ENCODE results near the gene IL2RA.

The IL2RA gene

DNA sequence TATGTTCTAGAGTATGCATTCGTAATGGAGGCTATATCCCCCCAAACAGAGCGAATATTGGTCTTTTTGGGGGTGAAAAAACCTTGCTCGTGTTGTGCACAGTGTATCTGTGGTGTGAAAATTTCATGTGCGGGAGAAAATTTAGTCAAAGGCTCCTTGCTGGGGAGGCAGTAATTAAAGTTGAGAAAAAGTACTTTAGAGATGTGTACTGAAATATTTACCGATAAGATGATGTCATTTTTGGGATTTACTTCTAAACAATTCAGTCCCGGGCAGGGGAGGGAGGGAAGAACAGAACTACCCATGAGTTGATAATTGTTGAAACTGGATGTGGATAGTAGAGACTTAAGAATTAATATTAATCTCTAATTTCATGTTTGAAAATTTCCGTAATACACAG lies 36.0 kb upstream of the IL2RA start:
- Histone ChIP-seq H3K4me1 (ENCODE audit: control insufficient read depth in 1 of 2, insufficient read depth in 2 of 2, low read length in 2 of 2) (peaks cover 10 to 11% of the 10 kb centered on the region in 2 donors), H3K9ac (ENCODE audit: low read depth in 1 of 2, low read length in 2 of 2) (no peak overlapping the region), H3K9me3 (ENCODE audit: control insufficient read depth in 1 of 2, low read length in 2 of 2) (no peaks in the 10 kb centered on the region), H3K4me3 (ENCODE audit: low read depth in 1 of 2, low read length in 2 of 2) (no peak overlapping the region), H3K36me3 (ENCODE audit: control insufficient read depth in 1 of 2, insufficient read depth in 2 of 2, low read length in 2 of 2) (peaks cover 20 to 39% of the 10 kb centered on the region in 2 donors), H3K27me3 (ENCODE audit: control insufficient read depth in 1 of 2, insufficient read depth in 2 of 2, low read length in 2 of 2) (no peaks in the 10 kb centered on the region), H3K27ac (ENCODE audit: low read depth, low read length) (no peak overlapping the region)

DNA sequence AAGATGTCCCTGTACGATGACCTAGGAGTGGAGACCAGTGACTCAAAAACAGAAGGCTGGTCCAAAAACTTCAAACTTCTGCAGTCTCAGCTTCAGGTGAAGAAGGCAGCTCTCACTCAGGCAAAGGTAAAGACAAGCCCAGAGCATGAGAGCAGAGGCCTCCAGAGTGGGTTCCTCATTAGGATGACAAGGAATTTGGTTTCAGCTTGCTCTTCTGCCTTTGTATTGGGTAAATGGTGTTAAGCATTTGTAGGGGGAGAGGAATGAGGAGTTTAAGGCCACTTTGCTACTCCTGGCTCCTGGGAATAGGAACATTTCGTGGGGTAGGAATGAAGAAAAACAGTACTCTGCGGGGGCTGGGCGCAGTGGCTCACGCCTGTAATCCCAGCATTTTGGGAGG lies 34.9 kb upstream of the IL2RA start:
- H3K36me3 ChIP-seq (ENCODE audit: control insufficient read depth in 1 of 2, insufficient read depth in 2 of 2, low read length in 2 of 2) = peaks cover 15 to 28% of the 10 kb centered on the region in 2 donors
- no peaks in the 10 kb centered on the region for H3K9me3 ChIP-seq (ENCODE audit: control insufficient read depth in 1 of 2, low read length in 2 of 2)
- H3K4me3 ChIP-seq (ENCODE audit: low read depth in 1 of 2, low read length in 2 of 2) = no peak overlapping the region
- H3K27me3 ChIP-seq (ENCODE audit: control insufficient read depth in 1 of 2, insufficient read depth in 2 of 2, low read length in 2 of 2) = no peaks in the 10 kb centered on the region
- peaks cover 9% of the 10 kb centered on the region in 2 donors for H3K4me1 ChIP-seq (ENCODE audit: control insufficient read depth in 1 of 2, insufficient read depth in 2 of 2, low read length in 2 of 2)
- H3K27ac ChIP-seq (ENCODE audit: low read depth, low read length) = no peak overlapping the region
- H3K9ac ChIP-seq (ENCODE audit: low read depth in 1 of 2, low read length in 2 of 2) = no peak overlapping the region

DNA sequence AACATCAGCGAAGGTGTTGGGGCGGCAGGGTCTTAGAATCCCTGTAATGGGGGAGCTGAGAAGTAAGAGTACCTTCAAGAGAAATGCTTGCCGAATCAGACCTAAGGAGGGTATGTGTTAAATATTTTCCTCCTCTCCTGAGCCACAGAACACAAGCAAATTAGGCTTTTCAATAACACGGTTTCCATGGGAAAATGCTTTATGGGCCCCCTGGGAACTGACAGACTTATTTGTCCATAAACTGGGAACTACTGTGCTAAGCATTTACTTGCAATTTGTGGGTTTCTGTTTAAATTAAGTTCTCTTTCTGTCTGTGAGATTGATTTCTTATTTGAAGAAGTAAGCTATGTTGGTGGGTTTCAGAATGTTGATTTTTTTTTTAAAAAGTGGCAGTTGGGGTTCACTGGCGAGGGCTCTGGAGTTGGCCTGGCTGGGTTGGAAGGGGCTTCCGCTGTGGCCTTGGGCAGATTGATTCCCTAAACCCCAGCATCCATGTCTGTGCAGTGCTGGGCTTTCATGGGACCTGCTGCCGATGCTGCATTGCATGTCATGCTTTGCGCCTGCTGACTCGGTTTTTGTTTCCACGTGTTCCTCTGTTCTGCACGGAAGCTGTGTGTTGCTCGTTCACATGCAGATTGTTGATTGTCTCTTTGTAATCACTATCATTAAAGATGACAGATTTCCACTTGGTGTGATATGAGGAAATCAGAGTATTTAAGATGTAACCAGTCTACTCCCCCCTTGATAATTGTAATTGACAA lies 33.8 kb upstream of the IL2RA start:
- peaks cover 15 to 19% of the 10 kb centered on the region in 2 donors for H3K36me3 ChIP-seq (ENCODE audit: control insufficient read depth in 1 of 2, insufficient read depth in 2 of 2, low read length in 2 of 2)
- H3K9me3 ChIP-seq (ENCODE audit: control insufficient read depth in 1 of 2, low read length in 2 of 2) = no peaks in the 10 kb centered on the region
- peaks cover 14 to 15% of the 10 kb centered on the region in 2 donors for H3K4me1 ChIP-seq (ENCODE audit: control insufficient read depth in 1 of 2, insufficient read depth in 2 of 2, low read length in 2 of 2)
- H3K9ac ChIP-seq (ENCODE audit: low read depth in 1 of 2, low read length in 2 of 2) = no peak overlapping the region
- no peak overlapping the region for H3K27ac ChIP-seq (ENCODE audit: low read depth, low read length)
- H3K27me3 ChIP-seq (ENCODE audit: control insufficient read depth in 1 of 2, insufficient read depth in 2 of 2, low read length in 2 of 2) = no peaks in the 10 kb centered on the region
- H3K4me3 ChIP-seq (ENCODE audit: low read depth in 1 of 2, low read length in 2 of 2) = no peak overlapping the region

DNA sequence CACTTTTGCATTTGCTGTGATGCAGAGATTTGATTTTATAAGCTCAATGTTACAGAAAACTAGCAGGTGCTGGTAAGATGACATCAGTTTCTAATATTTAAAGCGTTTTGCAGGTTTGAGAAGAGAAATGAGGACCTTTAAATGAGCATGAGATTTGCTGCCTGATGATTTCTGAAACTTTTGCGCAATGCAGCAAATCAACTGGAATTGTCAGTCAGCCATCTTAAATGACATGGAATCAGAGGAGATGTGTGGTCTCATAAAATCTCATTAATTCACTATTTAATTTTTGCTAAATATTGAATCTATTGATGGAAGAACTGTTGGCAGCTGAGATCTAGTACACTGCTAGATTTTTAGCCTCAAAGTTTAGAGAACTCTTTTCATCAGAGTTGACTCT lies 30.6 kb upstream of the IL2RA start:
- no peak overlapping the region for H3K9ac ChIP-seq (ENCODE audit: low read depth in 1 of 2, low read length in 2 of 2)
- H3K9me3 ChIP-seq (ENCODE audit: control insufficient read depth in 1 of 2, low read length in 2 of 2) = no peaks in the 10 kb centered on the region
- no peaks in the 10 kb centered on the region for H3K27me3 ChIP-seq (ENCODE audit: control insufficient read depth in 1 of 2, insufficient read depth in 2 of 2, low read length in 2 of 2)
- peaks cover 30% of the 10 kb centered on the region in 2 donors for H3K4me1 ChIP-seq (ENCODE audit: control insufficient read depth in 1 of 2, insufficient read depth in 2 of 2, low read length in 2 of 2)
- H3K4me3 ChIP-seq (ENCODE audit: low read depth in 1 of 2, low read length in 2 of 2) = no peak overlapping the region
- H3K27ac ChIP-seq (ENCODE audit: low read depth, low read length) = no peak overlapping the region
- H3K36me3 ChIP-seq (ENCODE audit: control insufficient read depth in 1 of 2, insufficient read depth in 2 of 2, low read length in 2 of 2) = peaks cover 8 to 10% of the 10 kb centered on the region in 2 donors

DNA sequence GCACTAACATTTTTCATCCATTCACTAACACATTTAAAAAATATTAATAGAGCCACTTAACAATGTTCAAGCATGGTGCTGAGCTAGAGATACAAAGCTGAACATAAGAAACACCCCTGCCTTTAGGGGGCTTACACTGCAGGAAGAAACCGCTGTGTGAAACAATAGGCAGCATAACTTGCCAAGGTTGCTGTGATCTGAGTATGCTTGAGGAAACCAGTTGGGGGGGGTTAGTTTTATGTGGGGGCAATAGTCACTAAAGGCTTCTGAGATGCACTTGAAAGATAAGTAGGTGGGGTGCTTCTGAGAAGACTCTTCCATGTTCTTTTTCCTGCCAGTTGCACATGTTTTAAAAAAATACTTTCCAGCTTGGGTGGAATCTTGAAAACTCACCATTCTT lies 29.5 kb upstream of the IL2RA start:
- Histone ChIP-seq H3K36me3 (ENCODE audit: control insufficient read depth in 1 of 2, insufficient read depth in 2 of 2, low read length in 2 of 2) (no peaks in the 10 kb centered on the region), H3K27me3 (ENCODE audit: control insufficient read depth in 1 of 2, insufficient read depth in 2 of 2, low read length in 2 of 2) (no peaks in the 10 kb centered on the region), H3K4me1 (ENCODE audit: control insufficient read depth in 1 of 2, insufficient read depth in 2 of 2, low read length in 2 of 2) (peaks cover 32 to 35% of the 10 kb centered on the region in 2 donors), H3K27ac (ENCODE audit: low read depth, low read length) (no peak overlapping the region), H3K9ac (ENCODE audit: low read depth in 1 of 2, low read length in 2 of 2) (no peak overlapping the region), H3K9me3 (ENCODE audit: control insufficient read depth in 1 of 2, low read length in 2 of 2) (no peaks in the 10 kb centered on the region), H3K4me3 (ENCODE audit: low read depth in 1 of 2, low read length in 2 of 2) (no peak overlapping the region)

DNA sequence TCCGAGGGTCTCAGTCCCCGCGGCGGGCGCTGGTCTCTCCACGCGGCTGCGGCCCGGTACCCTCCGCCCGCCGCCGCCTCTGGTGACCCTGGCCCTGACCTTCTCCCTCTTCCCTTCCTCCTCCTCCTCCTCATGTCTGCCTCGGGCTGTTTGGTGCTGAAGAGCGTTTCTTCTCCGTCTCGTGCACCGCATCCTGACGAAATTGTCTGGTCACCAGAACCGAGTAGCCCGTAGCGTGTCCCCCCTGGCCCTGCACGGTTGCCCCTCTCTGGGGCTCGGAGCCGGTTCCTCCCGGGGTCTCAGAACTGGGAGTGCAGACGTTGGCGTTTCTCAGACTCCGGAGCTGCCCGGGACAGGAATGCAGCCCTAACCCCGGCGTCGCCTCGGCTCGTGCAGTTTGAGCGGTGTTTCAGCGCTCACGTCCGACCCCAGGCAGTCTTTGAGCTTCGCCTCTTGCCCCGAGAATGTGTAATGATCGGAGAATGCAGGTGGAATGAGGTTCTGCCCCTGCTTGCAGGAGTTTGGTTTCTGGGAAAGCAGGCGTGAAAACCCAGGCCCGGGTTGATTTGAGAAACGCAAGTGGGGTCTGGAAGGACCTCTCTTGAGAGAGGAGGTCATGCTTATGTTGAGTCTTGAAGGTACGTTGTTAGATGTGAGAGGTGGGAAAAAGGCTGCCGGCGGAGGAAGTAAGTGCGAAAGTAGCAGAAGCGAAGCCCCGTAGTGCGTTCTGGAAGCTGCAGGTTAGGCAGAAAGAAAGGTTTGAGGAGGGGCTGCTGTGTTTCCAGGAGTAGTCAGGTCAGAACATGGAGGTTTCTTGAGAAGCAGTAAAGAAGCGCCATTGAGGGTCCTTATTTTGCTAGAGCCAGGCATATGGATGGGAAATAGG lies 27.4 kb upstream of the IL2RA start:
- H3K9ac ChIP-seq (ENCODE audit: low read depth in 1 of 2, low read length in 2 of 2) = peak overlapping the region; percentile 80 to 87
- H3K27ac ChIP-seq (ENCODE audit: low read depth, low read length) = peak overlapping the region; percentile 73
- no peaks in the 10 kb centered on the region for H3K36me3 ChIP-seq (ENCODE audit: control insufficient read depth in 1 of 2, insufficient read depth in 2 of 2, low read length in 2 of 2)
- peak overlapping the region; percentile 75 to 76 for H3K4me3 ChIP-seq (ENCODE audit: low read depth in 1 of 2, low read length in 2 of 2)
- peaks cover 38 to 41% of the 10 kb centered on the region in 2 donors for H3K4me1 ChIP-seq (ENCODE audit: control insufficient read depth in 1 of 2, insufficient read depth in 2 of 2, low read length in 2 of 2)
- no peaks in the 10 kb centered on the region for H3K27me3 ChIP-seq (ENCODE audit: control insufficient read depth in 1 of 2, insufficient read depth in 2 of 2, low read length in 2 of 2)
- no peaks in the 10 kb centered on the region for H3K9me3 ChIP-seq (ENCODE audit: control insufficient read depth in 1 of 2, low read length in 2 of 2)

DNA sequence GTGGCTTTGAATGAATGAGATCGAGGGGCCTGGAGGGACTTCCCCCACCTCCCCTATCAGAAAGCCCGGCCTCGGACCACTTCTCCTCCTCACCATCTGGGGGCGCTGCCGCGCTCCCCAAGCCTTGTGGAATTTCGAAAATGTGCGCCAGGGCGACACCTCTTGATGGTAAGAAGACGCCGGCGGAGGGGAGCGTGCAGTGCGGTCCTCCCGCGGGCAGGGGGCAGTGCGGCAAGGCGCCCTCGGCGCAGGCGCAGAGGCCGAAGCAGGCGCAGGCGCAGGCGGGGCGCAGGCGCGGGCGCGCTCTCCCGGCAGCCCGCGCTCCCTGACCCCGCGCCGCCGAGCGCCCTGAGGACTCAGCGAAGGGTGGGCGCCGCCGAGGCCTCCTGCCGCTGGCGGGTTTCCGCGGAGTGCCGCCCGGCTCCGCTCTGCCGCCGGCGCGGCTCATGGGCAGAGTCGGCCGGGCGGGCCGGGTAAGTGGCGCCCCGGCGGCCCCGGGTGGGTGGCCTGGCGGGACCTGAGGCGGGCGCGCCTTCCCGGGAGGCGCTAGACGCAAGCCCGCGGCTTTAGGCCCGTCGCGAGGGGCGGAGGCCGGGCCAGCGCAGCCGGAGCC lies 26.7 kb upstream of the IL2RA start, which contains the start of gene RBM17:
Gene RBM17 (plus strand): TSS at position 314 of the 613 bp plus-strand sequence. CDS start 8,032 bp downstream, outside the sequence.
- peaks cover 0 to 1% of the 10 kb centered on the region in 2 donors for H3K27me3 ChIP-seq (ENCODE audit: control insufficient read depth in 1 of 2, insufficient read depth in 2 of 2, low read length in 2 of 2)
- H3K4me3 ChIP-seq (ENCODE audit: low read depth in 1 of 2, low read length in 2 of 2) = peak within 1 kb of the TSS; percentile 75 to 76
- H3K9me3 ChIP-seq (ENCODE audit: control insufficient read depth in 1 of 2, low read length in 2 of 2) = no peaks in the 10 kb centered on the region
- H3K9ac ChIP-seq (ENCODE audit: low read depth in 1 of 2, low read length in 2 of 2) = peak within 1 kb of the TSS; percentile 80 to 87
- no peaks in the 10 kb centered on the region for H3K36me3 ChIP-seq (ENCODE audit: control insufficient read depth in 1 of 2, insufficient read depth in 2 of 2, low read length in 2 of 2)
- H3K27ac ChIP-seq (ENCODE audit: low read depth, low read length) = peak within 1 kb of the TSS; percentile 73
- peaks cover 38 to 41% of the 10 kb centered on the region in 2 donors for H3K4me1 ChIP-seq (ENCODE audit: control insufficient read depth in 1 of 2, insufficient read depth in 2 of 2, low read length in 2 of 2)

DNA sequence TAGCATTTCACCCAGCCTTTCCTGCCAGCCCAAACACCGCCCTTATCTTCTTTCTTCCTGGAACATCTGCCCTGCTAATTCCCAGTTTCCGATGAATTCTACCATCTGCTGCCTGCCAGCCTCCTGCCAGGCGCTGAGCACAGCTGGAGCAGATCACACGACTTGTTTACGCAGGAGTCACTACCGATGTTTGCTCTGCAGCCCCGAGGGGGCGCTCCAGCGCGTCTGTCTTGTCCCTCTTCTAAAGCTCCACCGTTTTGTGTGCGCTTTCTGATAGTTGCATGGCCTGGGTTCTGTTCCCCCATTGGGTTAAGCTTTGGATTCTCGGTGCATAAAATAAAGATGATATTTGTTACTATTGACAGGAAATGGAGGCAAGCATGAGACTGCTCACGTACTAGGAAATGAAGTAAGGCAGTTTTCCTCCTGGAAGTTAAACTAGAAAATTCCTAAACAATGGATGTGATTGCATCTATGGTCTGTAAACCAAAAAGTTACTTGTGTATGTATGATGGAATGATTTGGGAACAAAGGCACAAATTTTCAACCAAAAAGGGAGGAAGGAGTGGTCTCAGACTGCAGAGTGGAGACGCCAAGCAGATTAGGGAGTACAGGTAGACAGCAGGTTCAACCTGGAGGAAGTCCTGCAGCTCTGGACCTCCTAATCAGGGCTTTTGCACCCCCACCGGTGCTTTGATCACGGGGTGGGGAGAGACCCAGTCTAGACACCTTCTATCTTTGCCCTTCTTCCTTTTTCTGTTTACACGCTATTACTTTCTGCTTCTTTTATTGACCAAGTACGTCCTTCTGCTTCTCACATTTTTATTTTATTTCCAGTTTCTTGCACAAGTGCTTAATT lies 24.4 kb upstream of the IL2RA start:
- H3K4me1 ChIP-seq (ENCODE audit: control insufficient read depth in 1 of 2, insufficient read depth in 2 of 2, low read length in 2 of 2) = peaks cover 29 to 42% of the 10 kb centered on the region in 2 donors

More for the DNA sequence above, 24.4 kb upstream of the IL2RA start:
- peak overlapping the region; percentile 23 to 28 for H3K4me3 ChIP-seq (ENCODE audit: low read depth in 1 of 2, low read length in 2 of 2)
- no peaks in the 10 kb centered on the region for H3K36me3 ChIP-seq (ENCODE audit: control insufficient read depth in 1 of 2, insufficient read depth in 2 of 2, low read length in 2 of 2)
- H3K9me3 ChIP-seq (ENCODE audit: control insufficient read depth in 1 of 2, low read length in 2 of 2) = no peaks in the 10 kb centered on the region
- H3K27me3 ChIP-seq (ENCODE audit: control insufficient read depth in 1 of 2, insufficient read depth in 2 of 2, low read length in 2 of 2) = peaks cover 3 to 16% of the 10 kb centered on the region in 2 donors
- H3K27ac ChIP-seq (ENCODE audit: low read depth, low read length) = no peak overlapping the region
- H3K9ac ChIP-seq (ENCODE audit: low read depth in 1 of 2, low read length in 2 of 2) = no peak overlapping the region
